Prostate gland (tissue), 2 donors: Measurements from ENCODE around the gene IL17D. TPM values are rescaled to one million over a fixed set of nuclear protein-coding genes. Genes with fewer than 3 reads are reported as not detected.

Source experiments
- total RNA-seq, 2 donors: library from RNA; depleted of rRNA; stranded (reverse); fragments of >200 nt; gene quantifications; one replicate each; pipeline ENCODE4 v1.1.0, GENCODE V29; 2016

IL17D gene
- total RNA-seq, 2 donors from 2014 or later: 1.5 to 3.7 TPM

Other genes starting within 250 kb of the IL17D start
- 10 to 100 TPM; 35.3 to 75.5 TPM for gene CRYL1, start 177.8 kb upstream of the IL17D start, total RNA-seq
- gene IFT88, start 136.5 kb upstream of the IL17D start, total RNA-seq: 10 to 100 TPM; 10.8 to 22.0 TPM
- gene EEF1AKMT1, start 70.3 kb downstream of the IL17D start, total RNA-seq: 10 to 100 TPM; 11.4 to 31.6 TPM
- 10 to 100 TPM; 13.3 to 21.0 TPM for gene XPO4, start 199.0 kb downstream of the IL17D start, total RNA-seq